ENCODE results near the gene KCNAB2. TPM values are rescaled to one million over a fixed set of nuclear protein-coding genes. Genes with fewer than 3 reads are reported as not detected.

The KCNAB2 gene
- total RNA-seq, result 3.6 TPM

- no peak for ATAC-seq
Observed at GRCh38 chr1:6045561-6045960, at the start of gene KCNAB2. Gene KCNAB2, plus strand, starts transcription at chr1:6045888. Its CDS starts 5,649 bp downstream, at chr1:6051537.

- no peak for ATAC-seq
Observed at GRCh38 chr1:5996641-5997270, 48.9 kb upstream of the KCNAB2 start.

GRCh38 chr1:5997316-5997715 lies 48.4 kb upstream of the KCNAB2 start:
- no peak for ATAC-seq

GRCh38 chr1:5998051-5998905 lies 47.4 kb upstream of the KCNAB2 start:
- no peak for ATAC-seq

- no peak for ATAC-seq
Observed at GRCh38 chr1:5998906-5999301, 46.8 kb upstream of the KCNAB2 start.

- ATAC-seq, result no peak
Observed at GRCh38 chr1:5999711-6000443, 45.8 kb upstream of the KCNAB2 start.

GRCh38 chr1:6000444-6001288 lies 45.0 kb upstream of the KCNAB2 start:
- no peak for ATAC-seq

- ATAC-seq, result no peak
Observed at GRCh38 chr1:6001992-6002576, 43.6 kb upstream of the KCNAB2 start.

GRCh38 chr1:6002714-6003501 lies 42.8 kb upstream of the KCNAB2 start:
- no peak for ATAC-seq

GRCh38 chr1:6003568-6004411 lies 41.9 kb upstream of the KCNAB2 start:
- no peak for ATAC-seq

GRCh38 chr1:6004412-6005123 lies 41.1 kb upstream of the KCNAB2 start:
- ATAC-seq, result no peak

GRCh38 chr1:6005276-6005917 lies 40.3 kb upstream of the KCNAB2 start:
- no peak for ATAC-seq

- ATAC-seq, result no peak
Observed at GRCh38 chr1:6006882-6007281, 38.8 kb upstream of the KCNAB2 start.

GRCh38 chr1:6007318-6008083 lies 38.2 kb upstream of the KCNAB2 start:
- ATAC-seq, result no peak

GRCh38 chr1:6008084-6008415 lies 37.6 kb upstream of the KCNAB2 start:
- no peak for ATAC-seq

GRCh38 chr1:6008696-6009095 lies 37.0 kb upstream of the KCNAB2 start:
- ATAC-seq, result no peak

GRCh38 chr1:6009120-6010040 lies 36.3 kb upstream of the KCNAB2 start:
- ATAC-seq, result no peak
